ENCODE measurements around the gene SMAD3. TPM values are rescaled to one million over a fixed set of nuclear protein-coding genes. Genes with fewer than 3 reads are reported as not detected.

Gene SMAD3
- total RNA-seq, 4 donors from 2014 or later, result 25.3 to 54.2 (median 40.0) TPM

- no peak for TF ChIP-seq CTCF (IDR thresholded peaks at IDR 0.05; ENCODE audit: low read depth)
These were observed 87.0 kb downstream of the SMAD3 start for GRCh38 chr15:67152429-67152828.

- TF ChIP-seq CTCF (IDR thresholded peaks at IDR 0.05; ENCODE audit: low read depth), result no peak
These were observed 88.8 kb downstream of the SMAD3 start for GRCh38 chr15:67154249-67154648.

GRCh38 chr15:67156426-67156825 lies 91.0 kb downstream of the SMAD3 start:
- no peak for TF ChIP-seq CTCF (IDR thresholded peaks at IDR 0.05; ENCODE audit: low read depth)

GRCh38 chr15:67156834-67157233 lies 91.4 kb downstream of the SMAD3 start:
- no peak for TF ChIP-seq CTCF (IDR thresholded peaks at IDR 0.05; ENCODE audit: low read depth)

GRCh38 chr15:67157521-67158252 lies 92.3 kb downstream of the SMAD3 start:
- TF ChIP-seq CTCF (IDR thresholded peaks at IDR 0.05; ENCODE audit: low read depth), result no peak

- no peak for TF ChIP-seq CTCF (IDR thresholded peaks at IDR 0.05; ENCODE audit: low read depth)
These were observed 93.0 kb downstream of the SMAD3 start for GRCh38 chr15:67158367-67158766.

GRCh38 chr15:67161412-67161811 lies 96.0 kb downstream of the SMAD3 start:
- TF ChIP-seq CTCF (IDR thresholded peaks at IDR 0.05; ENCODE audit: low read depth), result no peak

Data from subcutaneous adipose tissue (tissue), 4 donors.